ENCODE results near the gene ZBTB20. TPM values are rescaled to one million over a fixed set of nuclear protein-coding genes. Genes with fewer than 3 reads are reported as not detected.
A peak's percentile ranks its signal among the peaks of the same experiment; 100 is the strongest.

The ZBTB20 gene
- total and polyA plus RNA-seq, 4 donors, result 0.88 to 83.2 (median 20.4) TPM

DNA sequence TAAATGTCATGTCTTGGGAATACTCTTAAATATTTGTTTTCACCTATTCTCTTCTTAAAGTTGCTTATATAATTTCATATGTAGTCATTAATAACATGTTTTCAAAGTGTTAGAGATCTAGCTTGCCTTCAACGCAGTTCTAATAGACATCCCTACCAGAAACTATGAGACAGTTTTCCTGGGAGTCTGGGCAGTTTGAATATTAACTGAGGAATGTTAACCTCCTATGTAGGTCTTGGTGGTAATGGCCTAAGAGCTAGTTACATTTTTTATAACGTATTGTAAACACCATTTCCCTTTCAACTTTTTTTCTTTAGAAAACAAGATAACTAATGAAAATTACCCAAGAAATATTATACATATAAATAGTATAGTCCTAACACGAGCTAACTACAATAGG lies 525.1 kb downstream of the ZBTB20 start:
- H3K27ac ChIP-seq (ENCODE audit: low read depth in 1 of 2, low read length in 2 of 2), result no peak overlapping the region
- 58% methylated on average over 3 of the region's 3 CpGs for WGBS
- DNase-seq (ENCODE audit: low spot score), result no peak

GRCh38 chr3:114619771-114620170 lies 527.3 kb downstream of the ZBTB20 start:
- Histone ChIP-seq H3K4me1 (ENCODE audit: control insufficient read depth in 4 of 4, insufficient read depth in 4 of 4, low read length in 3 of 4) (peaks cover 0 to 5% (median 0%) of the 10 kb centered on the region in 4 donors), H3K27me3 (ENCODE audit: control insufficient read depth in 4 of 4, insufficient read depth in 4 of 4, low read length in 3 of 4) (no peaks in the 10 kb centered on the region), H3K27ac (ENCODE audit: low read depth in 1 of 2, low read length in 2 of 2) (no peak overlapping the region), H3K4me3 (ENCODE audit: low read depth in 1 of 3, low read length in 3 of 3) (no peak overlapping the region), H3K36me3 (ENCODE audit: control insufficient read depth in 4 of 4, insufficient read depth in 3 of 4, low read depth in 1 of 4, low read length in 3 of 4) (peaks cover 0 to 2% (median 0%) of the 10 kb centered on the region in 4 donors), H3K9ac (ENCODE audit: low read depth in 1 of 2, low read length in 2 of 2) (no peak overlapping the region), H3K9me3 (ENCODE audit: control insufficient read depth in 4 of 4, low read length in 3 of 4) (no peaks in the 10 kb centered on the region)
- TF ChIP-seq FOXA2 (IDR thresholded peaks at IDR 0.05) (no peak), SP1 (IDR thresholded peaks at IDR 0.05) (no peak), RXRA (IDR thresholded peaks at IDR 0.05) (no peak), TAF1 (conservative IDR thresholded peaks at IDR 0.05) (no peak), RAD21 (IDR thresholded peaks at IDR 0.05) (no peak), GABPA (IDR thresholded peaks at IDR 0.05 in 1 of 2, conservative IDR thresholded peaks at IDR 0.05 in 1 of 2) (no peak), HNF4G (IDR thresholded peaks at IDR 0.05) (no peak), JUND (IDR thresholded peaks at IDR 0.05) (no peak), YY1 (IDR thresholded peaks at IDR 0.05) (no peak), NR2F2 (IDR thresholded peaks at IDR 0.05) (no peak), HNF4A (conservative IDR thresholded peaks at IDR 0.05) (no peak), CTCF (IDR thresholded peaks at IDR 0.05; ENCODE audit: low read depth, low read length, missing input control) (no peak), EGR1 (IDR thresholded peaks at IDR 0.05; ENCODE audit: low read depth in 2 of 2) (no peak), FOXA1 (IDR thresholded peaks at IDR 0.05) (no peak), MAX (IDR thresholded peaks at IDR 0.05) (no peak)
- TF ChIP-seq, protein P1, sequence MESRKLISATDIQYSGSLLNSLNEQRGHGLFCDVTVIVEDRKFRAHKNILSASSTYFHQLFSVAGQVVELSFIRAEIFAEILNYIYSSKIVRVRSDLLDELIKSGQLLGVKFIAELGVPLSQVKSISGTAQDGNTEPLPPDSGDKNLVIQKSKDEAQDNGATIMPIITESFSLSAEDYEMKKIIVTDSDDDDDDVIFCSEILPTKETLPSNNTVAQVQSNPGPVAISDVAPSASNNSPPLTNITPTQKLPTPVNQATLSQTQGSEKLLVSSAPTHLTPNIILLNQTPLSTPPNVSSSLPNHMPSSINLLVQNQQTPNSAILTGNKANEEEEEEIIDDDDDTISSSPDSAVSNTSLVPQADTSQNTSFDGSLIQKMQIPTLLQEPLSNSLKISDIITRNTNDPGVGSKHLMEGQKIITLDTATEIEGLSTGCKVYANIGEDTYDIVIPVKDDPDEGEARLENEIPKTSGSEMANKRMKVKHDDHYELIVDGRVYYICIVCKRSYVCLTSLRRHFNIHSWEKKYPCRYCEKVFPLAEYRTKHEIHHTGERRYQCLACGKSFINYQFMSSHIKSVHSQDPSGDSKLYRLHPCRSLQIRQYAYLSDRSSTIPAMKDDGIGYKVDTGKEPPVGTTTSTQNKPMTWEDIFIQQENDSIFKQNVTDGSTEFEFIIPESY (IDR thresholded peaks at IDR 0.05), result no peak
- TF ChIP-seq, protein P2, sequence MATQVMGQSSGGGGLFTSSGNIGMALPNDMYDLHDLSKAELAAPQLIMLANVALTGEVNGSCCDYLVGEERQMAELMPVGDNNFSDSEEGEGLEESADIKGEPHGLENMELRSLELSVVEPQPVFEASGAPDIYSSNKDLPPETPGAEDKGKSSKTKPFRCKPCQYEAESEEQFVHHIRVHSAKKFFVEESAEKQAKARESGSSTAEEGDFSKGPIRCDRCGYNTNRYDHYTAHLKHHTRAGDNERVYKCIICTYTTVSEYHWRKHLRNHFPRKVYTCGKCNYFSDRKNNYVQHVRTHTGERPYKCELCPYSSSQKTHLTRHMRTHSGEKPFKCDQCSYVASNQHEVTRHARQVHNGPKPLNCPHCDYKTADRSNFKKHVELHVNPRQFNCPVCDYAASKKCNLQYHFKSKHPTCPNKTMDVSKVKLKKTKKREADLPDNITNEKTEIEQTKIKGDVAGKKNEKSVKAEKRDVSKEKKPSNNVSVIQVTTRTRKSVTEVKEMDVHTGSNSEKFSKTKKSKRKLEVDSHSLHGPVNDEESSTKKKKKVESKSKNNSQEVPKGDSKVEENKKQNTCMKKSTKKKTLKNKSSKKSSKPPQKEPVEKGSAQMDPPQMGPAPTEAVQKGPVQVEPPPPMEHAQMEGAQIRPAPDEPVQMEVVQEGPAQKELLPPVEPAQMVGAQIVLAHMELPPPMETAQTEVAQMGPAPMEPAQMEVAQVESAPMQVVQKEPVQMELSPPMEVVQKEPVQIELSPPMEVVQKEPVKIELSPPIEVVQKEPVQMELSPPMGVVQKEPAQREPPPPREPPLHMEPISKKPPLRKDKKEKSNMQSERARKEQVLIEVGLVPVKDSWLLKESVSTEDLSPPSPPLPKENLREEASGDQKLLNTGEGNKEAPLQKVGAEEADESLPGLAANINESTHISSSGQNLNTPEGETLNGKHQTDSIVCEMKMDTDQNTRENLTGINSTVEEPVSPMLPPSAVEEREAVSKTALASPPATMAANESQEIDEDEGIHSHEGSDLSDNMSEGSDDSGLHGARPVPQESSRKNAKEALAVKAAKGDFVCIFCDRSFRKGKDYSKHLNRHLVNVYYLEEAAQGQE (IDR thresholded peaks at IDR 0.05), result no peak
- TF ChIP-seq, protein P3, sequence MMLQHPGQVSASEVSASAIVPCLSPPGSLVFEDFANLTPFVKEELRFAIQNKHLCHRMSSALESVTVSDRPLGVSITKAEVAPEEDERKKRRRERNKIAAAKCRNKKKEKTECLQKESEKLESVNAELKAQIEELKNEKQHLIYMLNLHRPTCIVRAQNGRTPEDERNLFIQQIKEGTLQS (IDR thresholded peaks at IDR 0.05), result no peak
- 95% methylated on average over 3 of the region's 3 CpGs for WGBS
- no peak for DNase-seq (ENCODE audit: low spot score)

More for the DNA sequence above, 525.1 kb downstream of the ZBTB20 start:
- Histone ChIP-seq H3K4me3 (ENCODE audit: low read depth in 1 of 3, low read length in 3 of 3) (no peak overlapping the region), H3K27me3 (ENCODE audit: control insufficient read depth in 4 of 4, insufficient read depth in 4 of 4, low read length in 3 of 4) (no peaks in the 10 kb centered on the region), H3K9ac (ENCODE audit: low read depth in 1 of 2, low read length in 2 of 2) (no peak overlapping the region), H3K4me1 (ENCODE audit: control insufficient read depth in 4 of 4, insufficient read depth in 4 of 4, low read length in 3 of 4) (peaks cover 0 to 20% (median 4%) of the 10 kb centered on the region in 4 donors), H3K9me3 (ENCODE audit: control insufficient read depth in 4 of 4, low read length in 3 of 4) (no peaks in the 10 kb centered on the region), H3K36me3 (ENCODE audit: control insufficient read depth in 4 of 4, insufficient read depth in 3 of 4, low read depth in 1 of 4, low read length in 3 of 4) (no peaks in the 10 kb centered on the region)
- TF ChIP-seq RXRA (IDR thresholded peaks at IDR 0.05), result peak in 1 of 2 donors; percentile 19
- no peak for TF ChIP-seq EGR1 (IDR thresholded peaks at IDR 0.05; ENCODE audit: low read depth in 2 of 2)

Measured in liver (tissue), 9 donors.